Activated naive CD4-positive, alpha-beta T cell treated with anti-CD3 and anti-CD28 coated beads, Interleukin-2, amount 10 ng/mL, durations not matched to agents 7 days and 5 days (primary cell): Measurements from ENCODE around the gene KCNAB2.

Experiments used
- CTCF ChIA-PET: fragments of 350-600 bp; sonication (Branson Sonifier 250); formaldehyde crosslinking; loops from one replicate; lab custom pipeline; 2021; ENCODE audit warnings: antibody characterized with exemption; lab: Charles Lee
- DNase-seq: peaks from one replicate; pipeline ENCODE4 v3.0.0-alpha.2; 2020
- H3K27ac Mint-ChIP-seq: one replicate; pipeline ENCODE4 v1.8.0; 2021; ENCODE audit warnings: mild to moderate bottlenecking, moderate library complexity, mixed read lengths
- H3K27me3 Mint-ChIP-seq: one replicate; pipeline ENCODE4 v1.8.0; 2021; ENCODE audit warnings: mild to moderate bottlenecking, mixed read lengths
- H3K36me3 Mint-ChIP-seq: one replicate; pipeline ENCODE4 v1.8.0; 2021; ENCODE audit warnings: mixed read lengths
- H3K4me1 Mint-ChIP-seq: one replicate; pipeline ENCODE4 v1.8.0; 2021; ENCODE audit warnings: mixed read lengths
- H3K4me3 Mint-ChIP-seq: one replicate; pipeline ENCODE4 v1.8.0; 2021; ENCODE audit warnings: mild to moderate bottlenecking, moderate library complexity, mixed read lengths
- H3K9me3 Mint-ChIP-seq: one replicate; pipeline ENCODE4 v1.8.0; 2021; ENCODE audit warnings: mixed read lengths

Gene KCNAB2

DNA sequence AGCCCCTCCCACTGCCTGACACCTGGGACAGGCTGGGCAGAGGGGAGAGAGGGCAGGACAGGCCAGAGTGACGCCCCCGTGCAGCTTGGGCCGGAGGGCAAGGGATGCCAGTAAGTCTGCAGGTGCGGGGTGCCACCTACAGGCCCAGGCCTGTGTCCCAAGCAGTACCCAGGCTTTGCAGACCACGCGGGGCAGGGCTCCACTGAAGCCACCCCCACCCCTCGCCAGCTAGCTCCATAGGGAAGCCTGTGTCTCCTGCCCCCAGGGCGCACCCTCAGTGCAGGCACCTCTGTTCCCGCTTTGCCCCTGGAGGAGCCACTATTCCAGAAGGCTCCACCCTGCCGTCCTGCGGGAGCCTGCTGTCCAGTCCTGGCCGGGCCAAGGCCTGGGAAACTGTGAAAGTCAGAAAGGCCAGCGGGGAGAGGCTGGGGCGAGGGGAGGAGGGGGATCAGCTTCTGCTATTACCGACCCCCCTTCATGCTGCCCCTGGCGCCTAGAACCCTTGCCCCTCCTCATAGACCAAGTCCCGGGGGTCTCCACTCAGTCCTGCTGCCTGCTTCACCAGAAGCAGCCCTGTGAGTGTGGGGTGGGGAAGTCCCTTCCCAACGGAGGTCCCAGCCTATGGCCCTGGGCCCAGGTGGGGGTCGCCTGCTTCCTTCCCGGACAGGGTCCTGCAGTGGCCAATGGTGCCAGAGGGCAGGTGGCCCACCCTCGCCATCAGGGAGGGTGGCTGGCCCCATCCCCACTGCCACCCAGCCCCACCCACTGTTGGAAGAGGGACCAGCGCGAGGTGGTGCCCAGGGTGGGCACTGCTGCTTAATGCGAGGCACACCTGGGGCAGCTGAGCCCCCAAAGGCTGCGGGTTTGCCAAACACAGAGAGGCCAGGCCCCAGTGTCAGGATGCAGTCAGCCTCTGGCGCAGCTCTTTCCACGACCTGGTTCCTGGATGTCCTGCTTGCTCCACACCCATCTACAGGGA lies 54.4 kb downstream of the KCNAB2 start:
- DNase-seq: no peak
- Mint-ChIP-seq H3K27ac (no peak overlapping the region), H3K9me3 (no peaks in the 10 kb centered on the region), H3K4me1 (no peaks in the 10 kb centered on the region), H3K36me3 (peaks cover 20% of the 10 kb centered on the region), H3K4me3 (no peak overlapping the region), H3K27me3 (peaks cover 11% of the 10 kb centered on the region)
- CTCF ChIA-PET: no interaction called here

GRCh38 chr1:6100861-6101783 lies 55.4 kb downstream of the KCNAB2 start:
- Mint-ChIP-seq H3K4me1 (no peaks in the 10 kb centered on the region), H3K27ac (peak overlapping the region; percentile 69), H3K4me3 (no peak overlapping the region), H3K9me3 (no peaks in the 10 kb centered on the region), H3K36me3 (peaks cover 20% of the 10 kb centered on the region), H3K27me3 (peaks cover 14% of the 10 kb centered on the region)
- no peak for DNase-seq
- CTCF ChIA-PET: no interaction called here

DNA sequence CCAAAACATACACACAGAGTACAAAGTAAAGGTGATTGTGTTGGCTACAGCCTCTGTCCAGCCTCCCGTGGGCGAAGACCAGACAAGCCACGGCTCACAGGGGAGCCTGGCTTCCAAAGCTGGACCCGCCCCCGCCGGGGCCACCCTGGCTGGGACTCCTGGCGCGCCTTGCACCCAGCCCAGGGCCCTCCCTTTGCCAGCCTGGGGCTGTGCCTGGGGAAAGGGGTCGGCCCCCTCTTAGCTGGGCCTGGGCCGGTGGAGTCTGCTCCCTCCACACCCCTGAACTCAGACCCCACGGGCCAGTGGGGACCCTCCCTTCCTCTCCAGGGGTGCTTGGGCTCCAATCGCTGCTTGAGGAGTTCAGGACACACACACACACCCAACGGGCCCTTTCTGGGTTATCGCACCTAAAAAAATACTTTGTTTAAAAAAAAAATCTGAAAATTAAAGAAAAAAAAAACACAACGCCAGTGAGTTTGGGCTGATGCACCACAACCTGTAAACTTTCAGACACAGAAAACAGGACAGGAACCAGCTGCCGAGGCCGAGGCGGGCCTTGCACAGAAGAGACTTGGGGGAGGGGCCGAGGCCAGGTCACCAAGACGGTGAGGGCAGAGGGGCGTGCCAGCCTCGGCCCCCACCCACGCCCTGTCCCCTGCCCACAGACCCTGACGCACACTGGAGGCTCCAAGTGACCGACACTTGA lies 56.3 kb downstream of the KCNAB2 start:
- Mint-ChIP-seq H3K27me3 (peaks cover 14% of the 10 kb centered on the region), H3K36me3 (peaks cover 20% of the 10 kb centered on the region), H3K27ac (peak overlapping the region; percentile 49), H3K4me1 (no peaks in the 10 kb centered on the region), H3K4me3 (no peak overlapping the region), H3K9me3 (no peaks in the 10 kb centered on the region)
- DNase-seq: no peak
- CTCF ChIA-PET: no interaction called here

- CTCF ChIA-PET: no interaction called here
- no peak for DNase-seq
- peaks cover 2% of the 10 kb centered on the region for H3K9me3 Mint-ChIP-seq
- H3K36me3 Mint-ChIP-seq: peaks cover 16% of the 10 kb centered on the region
- H3K4me3 Mint-ChIP-seq: no peak overlapping the region
- H3K27me3 Mint-ChIP-seq: peaks cover 18% of the 10 kb centered on the region
- H3K4me1 Mint-ChIP-seq: no peaks in the 10 kb centered on the region
- H3K27ac Mint-ChIP-seq: no peak overlapping the region
Measured at GRCh38 chr1:6102532-6102845, 56.8 kb downstream of the KCNAB2 start.

DNA sequence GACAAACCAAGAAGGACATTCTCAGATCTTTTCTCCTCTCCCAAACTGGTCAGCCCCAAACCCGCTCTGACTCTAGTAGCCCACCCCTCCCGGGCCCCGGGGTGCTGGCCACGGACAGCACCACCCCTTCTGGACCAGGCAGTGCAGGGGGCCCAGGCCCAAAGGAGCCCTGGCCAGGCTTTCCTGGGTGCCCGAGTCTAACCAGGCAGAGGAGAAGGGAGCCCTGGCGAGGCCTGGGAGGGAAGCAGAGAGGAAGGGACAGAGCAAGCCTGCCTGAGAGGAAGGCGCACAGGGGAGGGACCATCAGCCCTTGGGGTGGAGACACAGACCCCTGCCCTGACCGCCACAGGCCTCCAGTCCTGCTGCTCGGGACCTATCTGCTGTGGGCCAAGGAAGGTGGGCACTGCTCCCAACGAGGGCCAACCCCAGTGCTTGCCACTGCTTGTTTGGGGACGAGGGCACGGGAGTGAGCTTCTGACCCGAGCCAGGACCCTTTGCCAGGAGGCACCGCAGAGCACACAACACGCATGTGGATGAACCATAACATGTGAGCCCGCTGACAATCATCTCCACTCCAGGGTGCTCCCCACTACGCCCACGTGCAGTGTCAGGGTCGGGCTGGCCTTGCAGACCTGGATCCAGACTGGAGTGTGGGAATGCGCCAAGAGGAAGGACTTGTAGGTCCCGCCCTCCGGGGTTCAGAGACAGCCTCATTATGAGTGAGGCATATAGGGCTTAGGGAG lies 57.6 kb downstream of the KCNAB2 start:
- H3K27ac Mint-ChIP-seq: no peak overlapping the region
- DNase-seq: no peak
- no peak overlapping the region for H3K4me3 Mint-ChIP-seq
- peaks cover 8% of the 10 kb centered on the region for H3K36me3 Mint-ChIP-seq
- H3K4me1 Mint-ChIP-seq: no peaks in the 10 kb centered on the region
- peaks cover 23% of the 10 kb centered on the region for H3K27me3 Mint-ChIP-seq
- H3K9me3 Mint-ChIP-seq: peaks cover 4% of the 10 kb centered on the region
- CTCF ChIA-PET: interaction anchor here (1.4 kb wide), 1 partner anchor 9 kb away, joined by 3 read pairs; no protein-coding TSS in a partner anchor

DNA sequence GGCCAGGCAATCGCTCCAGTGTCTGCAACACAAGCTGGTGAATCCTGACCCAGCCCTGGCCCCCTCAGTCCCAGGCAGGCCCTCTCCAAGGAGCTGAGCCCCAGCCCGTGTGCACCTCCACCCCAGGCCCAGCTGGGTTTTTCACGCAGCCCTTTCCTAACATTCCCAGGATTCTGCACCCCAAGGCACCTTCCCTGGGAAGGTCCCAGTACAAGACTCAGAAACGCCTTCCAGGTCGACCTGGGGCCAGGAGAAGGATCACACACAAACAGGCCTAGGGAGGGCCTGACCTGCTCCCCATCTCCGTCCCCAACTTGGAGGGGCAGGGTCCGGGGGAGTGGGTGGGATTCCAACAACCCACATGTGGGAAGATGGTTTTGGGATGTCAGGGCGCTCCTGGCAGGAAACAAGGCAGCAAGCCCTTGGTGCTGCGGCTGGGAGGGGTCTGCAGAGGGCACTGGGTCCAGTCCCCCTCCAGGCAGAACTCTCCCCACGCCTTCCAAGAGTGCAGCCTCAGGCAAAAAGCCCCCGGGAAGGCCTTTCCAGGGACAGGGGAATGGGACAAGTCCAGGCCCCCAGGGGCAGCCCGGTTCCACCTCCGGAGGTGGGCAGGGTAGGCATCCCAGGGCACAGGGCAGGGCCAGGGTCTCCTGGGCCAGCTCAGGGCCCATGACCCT lies 58.3 kb downstream of the KCNAB2 start:
- Mint-ChIP-seq H3K27ac (no peak overlapping the region), H3K9me3 (peaks cover 4% of the 10 kb centered on the region), H3K27me3 (peaks cover 30% of the 10 kb centered on the region), H3K4me3 (no peak overlapping the region), H3K4me1 (no peaks in the 10 kb centered on the region), H3K36me3 (peaks cover 4% of the 10 kb centered on the region)
- CTCF ChIA-PET: interaction anchor here (1.4 kb wide), 1 partner anchor 9 kb away, joined by 3 read pairs; no protein-coding TSS in a partner anchor
- DNase-seq: no peak

- no peak overlapping the region for H3K4me3 Mint-ChIP-seq
- H3K9me3 Mint-ChIP-seq: peaks cover 4% of the 10 kb centered on the region
- no peaks in the 10 kb centered on the region for H3K4me1 Mint-ChIP-seq
- CTCF ChIA-PET: no interaction called here
- H3K27me3 Mint-ChIP-seq: peaks cover 32% of the 10 kb centered on the region
- DNase-seq: no peak
- no peaks in the 10 kb centered on the region for H3K36me3 Mint-ChIP-seq
- no peak overlapping the region for H3K27ac Mint-ChIP-seq
Measured at GRCh38 chr1:6104631-6105030, 58.9 kb downstream of the KCNAB2 start.

GRCh38 chr1:6105218-6105679 lies 59.6 kb downstream of the KCNAB2 start:
- Mint-ChIP-seq H3K27ac (no peak overlapping the region), H3K4me3 (no peak overlapping the region), H3K9me3 (peaks cover 4% of the 10 kb centered on the region), H3K4me1 (no peaks in the 10 kb centered on the region), H3K27me3 (peaks cover 32% of the 10 kb centered on the region), H3K36me3 (no peaks in the 10 kb centered on the region)
- CTCF ChIA-PET: no interaction called here
- no peak for DNase-seq

DNA sequence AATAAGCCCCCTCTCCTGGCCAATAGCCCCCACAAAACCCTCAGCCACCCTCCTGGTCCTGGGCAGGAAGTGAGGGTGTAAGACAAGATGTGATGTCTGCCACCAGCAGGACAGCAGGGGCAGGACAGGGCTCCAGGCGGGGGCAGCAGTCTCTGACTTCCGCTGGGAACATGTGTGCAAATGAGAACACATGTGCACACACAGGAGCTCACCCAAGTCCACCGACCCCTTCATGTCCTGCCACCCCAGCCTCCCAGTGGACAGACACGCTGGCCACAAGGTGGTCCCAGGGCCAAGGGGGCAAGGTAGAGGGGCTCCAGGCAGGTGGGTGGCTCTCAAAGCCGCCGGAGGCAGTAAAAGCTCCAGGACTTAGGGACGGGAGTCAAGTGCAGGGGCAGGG lies 60.1 kb downstream of the KCNAB2 start:
- Mint-ChIP-seq H3K9me3 (peaks cover 4% of the 10 kb centered on the region), H3K36me3 (no peaks in the 10 kb centered on the region), H3K27ac (no peak overlapping the region), H3K27me3 (peaks cover 32% of the 10 kb centered on the region), H3K4me3 (no peak overlapping the region), H3K4me1 (no peaks in the 10 kb centered on the region)
- DNase-seq: no peak
- CTCF ChIA-PET: no interaction called here

DNA sequence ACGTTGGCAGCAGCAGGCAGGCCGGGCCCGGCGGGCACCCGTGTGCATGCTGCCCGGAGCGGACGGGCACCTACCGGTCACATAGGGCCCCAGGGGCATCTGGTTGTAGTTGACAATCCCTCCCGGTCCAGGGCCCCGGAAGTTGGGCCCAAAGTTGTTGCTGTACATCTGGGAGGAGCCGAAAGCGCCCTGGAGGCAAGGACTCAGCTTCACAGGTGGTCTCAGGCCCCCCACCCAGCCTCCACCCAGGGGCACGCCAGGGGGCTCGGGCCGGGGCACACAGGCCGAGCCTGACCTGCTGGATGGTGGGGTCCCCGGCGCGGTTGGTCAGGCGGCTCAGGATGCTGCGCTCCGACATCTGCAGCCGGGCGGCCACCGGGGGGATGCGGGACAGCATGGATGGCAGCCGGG lies 60.6 kb downstream of the KCNAB2 start:
- DNase-seq: no peak
- Mint-ChIP-seq H3K9me3 (peaks cover 4% of the 10 kb centered on the region), H3K27ac (no peak overlapping the region), H3K4me1 (no peaks in the 10 kb centered on the region), H3K4me3 (no peak overlapping the region), H3K36me3 (no peaks in the 10 kb centered on the region), H3K27me3 (peaks cover 30% of the 10 kb centered on the region)
- CTCF ChIA-PET: no interaction called here

DNA sequence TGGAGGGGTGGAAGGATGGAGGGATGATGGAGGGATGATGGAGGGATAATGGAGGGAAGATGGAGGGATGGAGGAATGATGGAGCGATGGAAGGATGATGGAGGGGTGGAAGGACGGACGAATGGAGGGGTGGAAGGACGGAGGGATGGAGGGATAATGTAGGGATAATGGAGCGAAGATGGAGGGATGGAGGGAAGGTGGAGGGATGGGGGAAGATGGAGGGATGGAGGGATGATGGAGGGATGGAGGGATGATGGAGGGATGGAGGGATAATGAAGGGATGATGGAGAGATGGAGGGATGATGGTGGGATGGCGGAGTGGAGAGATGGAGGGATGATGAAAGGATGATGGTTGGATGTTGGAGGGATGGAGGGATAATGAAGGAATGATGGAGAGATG lies 61.3 kb downstream of the KCNAB2 start:
- Mint-ChIP-seq H3K4me1 (no peaks in the 10 kb centered on the region), H3K27ac (no peak overlapping the region), H3K9me3 (peaks cover 4% of the 10 kb centered on the region), H3K4me3 (no peak overlapping the region), H3K27me3 (peaks cover 36% of the 10 kb centered on the region), H3K36me3 (no peaks in the 10 kb centered on the region)
- CTCF ChIA-PET: no interaction called here
- no peak for DNase-seq

DNA sequence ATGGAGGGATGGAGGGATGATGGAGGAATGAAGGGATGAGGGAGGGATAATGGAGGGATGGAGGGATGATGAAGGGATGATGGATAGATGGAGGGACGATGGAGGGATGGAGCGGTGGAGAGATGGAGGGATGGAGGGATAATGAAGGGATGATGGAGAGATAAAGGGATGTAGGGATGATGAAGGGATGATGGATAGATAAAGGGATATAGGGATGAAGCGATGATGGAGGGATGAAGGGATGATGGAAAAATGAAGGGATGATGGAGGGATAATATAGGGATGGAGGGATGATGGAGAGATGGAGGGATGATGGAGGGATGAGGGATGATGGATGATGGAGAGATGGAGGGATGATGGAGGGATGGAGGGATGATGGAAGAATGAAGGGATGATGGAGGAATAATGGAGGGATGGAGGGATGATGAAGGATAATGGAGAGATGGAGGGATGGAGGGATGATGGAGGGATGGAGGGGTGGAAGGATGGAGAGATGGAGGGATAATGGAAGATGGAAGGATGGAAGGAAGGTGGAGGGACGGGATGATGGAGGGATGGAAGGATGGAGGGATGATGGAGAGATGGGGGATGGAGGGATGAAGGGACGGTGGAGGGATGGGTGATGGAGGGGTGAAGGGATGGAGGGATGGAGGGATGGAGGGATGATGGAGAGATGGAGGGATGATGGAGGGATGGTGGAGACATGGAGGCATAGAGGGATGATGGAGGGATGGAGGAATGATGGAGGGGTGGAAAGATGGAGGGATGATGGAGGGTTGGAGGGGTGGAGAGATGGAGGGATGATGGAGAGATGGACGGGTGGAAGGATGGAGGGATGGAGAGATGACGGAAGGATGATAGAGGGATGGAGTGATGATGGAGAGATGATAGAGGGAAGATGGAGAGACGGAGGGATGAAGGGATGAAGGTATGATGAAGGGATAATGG lies 62.0 kb downstream of the KCNAB2 start:
- Mint-ChIP-seq H3K27ac (no peak overlapping the region), H3K4me3 (no peak overlapping the region), H3K36me3 (no peaks in the 10 kb centered on the region), H3K4me1 (no peaks in the 10 kb centered on the region), H3K27me3 (peaks cover 39% of the 10 kb centered on the region), H3K9me3 (peaks cover 4% of the 10 kb centered on the region)
- CTCF ChIA-PET: no interaction called here
- DNase-seq: no peak
